HCT116 (cell line): ENCODE measurements around the gene TAF9B. TPM values are rescaled to one million over a fixed set of nuclear protein-coding genes. Genes with fewer than 3 reads are reported as not detected.
"Not testable (repeated sequence)": the region's sequence is repeated elsewhere in the genome, so short reads cannot be mapped to it uniquely, and the experiment has no call there.

Source experiments
- ATAC-seq: fragments of 200-7000 bp; cut with Tn5 transposase; 2 replicates; pipeline ENCODE4 v1.9.1; 2020; ENCODE audit warnings: mild to moderate bottlenecking, moderate library complexity
- BruUV-seq: library from RNA; stranded (reverse); fragments of 400-500 nt; replicated peaks from 2 replicates; lab custom pipeline; 2021; lab: Mats Ljungman, UMichigan
- CTCF ChIA-PET: fragments of 300-600 bp; sonication (Branson Sonifier 250); formaldehyde crosslinking; loops from one replicate; lab custom pipeline; 2021; ENCODE audit warnings: antibody characterized with exemption; lab: Charles Lee
- POLR2A ChIA-PET: fragments of 300-600, 350-600 bp; sonication (Branson Sonifier 250); formaldehyde crosslinking; loops from one replicate; lab custom pipeline; 2021; ENCODE audit warnings: antibody characterized with exemption; lab: Charles Lee
- RAD21 ChIA-PET, 2 experiments: fragments of 300-600 bp; sonication (Branson Sonifier 250); formaldehyde crosslinking; loops; one replicate each; lab custom pipeline; 2023; ENCODE audit warnings: low total read pairs in 2 of 2; ENCODE audit not compliant: uncharacterized antibody in 2 of 2, unreplicated experiment in 2 of 2, low non-redundant PET in 1 of 2; lab: Charles Lee
- DNase-seq: peaks from one replicate; pipeline ENCODE4 v3.0.0-alpha.2; 2010; ENCODE audit warnings: low read depth, low spot score
- H2AFZ ChIP-seq: fragments of 200-600 bp; shearing (Covaris generic), sonication (generic); 2 replicates; pipeline ENCODE4 v1.6.1; 2017; ENCODE audit warnings: low read depth, mixed run types, mixed read lengths, antibody characterized with exemption, low read length; ENCODE audit not compliant: poor library complexity, severe bottlenecking
- H3K27ac ChIP-seq: 2 replicates; pipeline ENCODE4 v1.5.1; 2012; ENCODE audit warnings: low read depth, low read length
- H3K27me3 ChIP-seq: fragments of 200-600 bp; sonication (generic); 2 replicates; pipeline ENCODE4 v1.6.1; 2016; ENCODE audit warnings: mixed run types, low read length, mixed read lengths; ENCODE audit not compliant: insufficient read depth
- H3K36me3 ChIP-seq, 2 experiments: fragments of 200-500 bp in 1 of 2; fragments of 200-600 bp in 1 of 2; sonication (Bioruptor generic) in 1 of 2; sonication (generic) in 1 of 2; 2 replicates each; pipeline versions ENCODE4 v1.5.1 to v1.6.1; 2014 to 2016; ENCODE audit warnings: low read length in 2 of 2, inconsistent platforms in 1 of 2, mixed read lengths in 1 of 2, mixed run types in 1 of 2; ENCODE audit not compliant: insufficient read depth in 2 of 2, control insufficient read depth in 1 of 2
- H3K4me1 ChIP-seq, 2 experiments: fragments of 200-600 bp in 1 of 2; sonication (generic) in 1 of 2; 2 replicates each; pipeline versions ENCODE4 v1.5.1 to v1.6.1; 2012 to 2017; ENCODE audit warnings: low read length in 2 of 2, inconsistent platforms in 1 of 2, mild to moderate bottlenecking in 1 of 2, mixed read lengths in 1 of 2, mixed run types in 1 of 2, moderate library complexity in 1 of 2; ENCODE audit not compliant: insufficient read depth in 2 of 2, control insufficient read depth in 1 of 2
- H3K4me2 ChIP-seq: fragments of 200-600 bp; sonication (generic); 2 replicates; pipeline ENCODE4 v1.6.1; 2017; ENCODE audit warnings: mixed run types, low read length, mixed read lengths
- H3K4me3 ChIP-seq, 2 experiments: fragments of 200-600 bp in 1 of 2; sonication (generic) in 1 of 2; replicated peaks in 1 of 2; 2 replicates each; pipeline ENCODE4 v1.5.1; 2011 to 2016; ENCODE audit warnings: low read length in 2 of 2, control low read depth in 1 of 2, low read depth in 1 of 2, mild to moderate bottlenecking in 1 of 2, mixed read lengths in 1 of 2, mixed run types in 1 of 2
- H3K79me2 ChIP-seq: fragments of 200-600 bp; sonication (generic); 2 replicates; pipeline ENCODE4 v1.6.1; 2017; ENCODE audit warnings: mild to moderate bottlenecking, mixed run types, low read length, moderate library complexity, mixed read lengths; ENCODE audit not compliant: insufficient read depth
- H3K9ac ChIP-seq: fragments of 200-600 bp; sonication (generic); 2 replicates; pipeline ENCODE4 v1.6.1; 2016; ENCODE audit warnings: low read length, mixed read lengths
- H3K9me2 ChIP-seq: fragments of 200-600 bp; sonication (generic), shearing (Covaris generic); 2 replicates; pipeline ENCODE4 v1.6.1; 2017; ENCODE audit warnings: mixed run types, mild to moderate bottlenecking, moderate library complexity; ENCODE audit not compliant: insufficient read depth
- H3K9me3 ChIP-seq, 2 experiments: fragments of 200-500 bp in 1 of 2; fragments of 200-600 bp in 1 of 2; sonication (Bioruptor generic) in 1 of 2; sonication (generic) in 1 of 2; 2 replicates each; pipeline ENCODE4 v1.6.1; 2014 to 2017; ENCODE audit warnings: low read length in 2 of 2, mixed read lengths in 2 of 2, inconsistent platforms in 1 of 2, low read depth in 1 of 2, mild to moderate bottlenecking in 1 of 2, mixed run types in 1 of 2, moderate library complexity in 1 of 2; ENCODE audit not compliant: control insufficient read depth in 1 of 2, insufficient read depth in 1 of 2
- H4K20me1 ChIP-seq: fragments of 200-600 bp; sonication (generic), shearing (Covaris generic); 2 replicates; pipeline ENCODE4 v1.6.1; 2017; ENCODE audit warnings: mixed run types, mild to moderate bottlenecking, moderate library complexity; ENCODE audit not compliant: insufficient read depth
- intact Hi-C: fragments of 100-400 bp; cut with micrococcal nuclease; formaldehyde crosslinking; loops from 2 replicates; pipeline ENCODE4 v1.10.0; 2022
- total RNA-seq: library from RNA; stranded (reverse); gene quantifications from one replicate; pipeline ENCODE4 v1.2.1, GENCODE V29; 2021; ENCODE audit not compliant: unreplicated experiment

TAF9B gene
- total RNA-seq, 1 experiment from 2014 or later: 16.2 TPM

GRCh38 chrX:78160711-78161110 lies 21.3 kb upstream of the TAF9B start:
- H3K4me2 ChIP-seq, H3K9me3 ChIP-seq, POLR2A ChIA-PET, BruUV-seq, H3K27me3 ChIP-seq, H3K9ac ChIP-seq, H3K36me3 ChIP-seq, intact Hi-C loops, H3K4me1 ChIP-seq, DNase-seq, H3K4me3 ChIP-seq, H3K9me2 ChIP-seq, H2AFZ ChIP-seq, H4K20me1 ChIP-seq, H3K79me2 ChIP-seq, ATAC-seq, CTCF ChIA-PET, H3K27ac ChIP-seq, RAD21 ChIA-PET: not testable (repeated sequence)

GRCh38 chrX:78157846-78158245 lies 18.4 kb upstream of the TAF9B start:
- CTCF ChIA-PET, H3K79me2 ChIP-seq, H3K9me2 ChIP-seq, intact Hi-C loops, RAD21 ChIA-PET, H3K4me3 ChIP-seq, H4K20me1 ChIP-seq, POLR2A ChIA-PET, H3K4me1 ChIP-seq, DNase-seq, H3K9ac ChIP-seq, H3K9me3 ChIP-seq, H2AFZ ChIP-seq, H3K27ac ChIP-seq, BruUV-seq, H3K4me2 ChIP-seq, ATAC-seq, H3K27me3 ChIP-seq, H3K36me3 ChIP-seq: not testable (repeated sequence)

- BruUV-seq, H2AFZ ChIP-seq, H3K9me3 ChIP-seq, H4K20me1 ChIP-seq, H3K27ac ChIP-seq, CTCF ChIA-PET, ATAC-seq, RAD21 ChIA-PET, H3K4me3 ChIP-seq, H3K79me2 ChIP-seq, H3K4me2 ChIP-seq, H3K36me3 ChIP-seq, DNase-seq, POLR2A ChIA-PET, H3K4me1 ChIP-seq, H3K9me2 ChIP-seq, H3K9ac ChIP-seq, intact Hi-C loops, H3K27me3 ChIP-seq: not testable (repeated sequence)
Measured at GRCh38 chrX:78157373-78157772, 17.9 kb upstream of the TAF9B start.

GRCh38 chrX:78147002-78147540 lies 7.6 kb upstream of the TAF9B start:
- intact Hi-C loops, CTCF ChIA-PET, BruUV-seq: not testable (repeated sequence)

More at GRCh38 chrX:78147002-78147540, 7.6 kb upstream of the TAF9B start:
- H3K27me3 ChIP-seq, POLR2A ChIA-PET, H2AFZ ChIP-seq, H3K4me3 ChIP-seq, DNase-seq, H3K9me3 ChIP-seq, H3K36me3 ChIP-seq, H4K20me1 ChIP-seq, H3K27ac ChIP-seq, H3K9me2 ChIP-seq, RAD21 ChIA-PET, H3K4me2 ChIP-seq, H3K79me2 ChIP-seq, ATAC-seq, H3K4me1 ChIP-seq, H3K9ac ChIP-seq: not testable (repeated sequence)
